ENCODE measurements around the gene KCNMA1.

DNA sequence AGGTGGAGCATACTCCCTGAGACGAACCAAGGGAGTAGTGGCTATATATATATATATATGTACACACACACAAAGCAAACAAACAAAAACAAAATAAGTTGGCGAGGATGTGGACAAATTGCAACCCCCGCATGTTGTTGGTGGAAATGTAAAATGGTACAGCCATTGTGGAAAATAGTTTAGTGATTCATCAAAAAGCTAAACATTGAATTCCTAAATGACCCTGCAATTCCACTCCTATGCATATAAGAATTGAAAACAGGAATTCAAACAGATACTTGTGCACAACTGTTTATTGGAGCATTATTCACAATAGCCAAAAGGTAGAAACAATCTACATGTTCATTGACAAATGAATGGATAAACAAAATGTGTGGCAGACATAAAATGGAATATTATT, 407.9 kb downstream of the KCNMA1 start:
- TF ChIP-seq, protein P1, sequence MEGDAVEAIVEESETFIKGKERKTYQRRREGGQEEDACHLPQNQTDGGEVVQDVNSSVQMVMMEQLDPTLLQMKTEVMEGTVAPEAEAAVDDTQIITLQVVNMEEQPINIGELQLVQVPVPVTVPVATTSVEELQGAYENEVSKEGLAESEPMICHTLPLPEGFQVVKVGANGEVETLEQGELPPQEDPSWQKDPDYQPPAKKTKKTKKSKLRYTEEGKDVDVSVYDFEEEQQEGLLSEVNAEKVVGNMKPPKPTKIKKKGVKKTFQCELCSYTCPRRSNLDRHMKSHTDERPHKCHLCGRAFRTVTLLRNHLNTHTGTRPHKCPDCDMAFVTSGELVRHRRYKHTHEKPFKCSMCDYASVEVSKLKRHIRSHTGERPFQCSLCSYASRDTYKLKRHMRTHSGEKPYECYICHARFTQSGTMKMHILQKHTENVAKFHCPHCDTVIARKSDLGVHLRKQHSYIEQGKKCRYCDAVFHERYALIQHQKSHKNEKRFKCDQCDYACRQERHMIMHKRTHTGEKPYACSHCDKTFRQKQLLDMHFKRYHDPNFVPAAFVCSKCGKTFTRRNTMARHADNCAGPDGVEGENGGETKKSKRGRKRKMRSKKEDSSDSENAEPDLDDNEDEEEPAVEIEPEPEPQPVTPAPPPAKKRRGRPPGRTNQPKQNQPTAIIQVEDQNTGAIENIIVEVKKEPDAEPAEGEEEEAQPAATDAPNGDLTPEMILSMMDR (IDR thresholded peaks at IDR 0.05), result no peak
- TF ChIP-seq POLR2A (IDR thresholded peaks at IDR 0.05) (no peak), POLR2AphosphoS5 (IDR thresholded peaks at IDR 0.05; ENCODE audit: insufficient read depth in 1 of 2, low read depth in 1 of 2) (no peak)

Measured in vagina (tissue), 2 donors.